ENCODE results near the gene BBC3.
"Not testable (repeated sequence)": the region's sequence is repeated elsewhere in the genome, so short reads cannot be mapped to it uniquely, and the experiment has no call there.

BBC3 gene

GRCh38 chr19:47257411-47258169, 26.6 kb upstream of the BBC3 start:
- no peak for DNase-seq

DNA sequence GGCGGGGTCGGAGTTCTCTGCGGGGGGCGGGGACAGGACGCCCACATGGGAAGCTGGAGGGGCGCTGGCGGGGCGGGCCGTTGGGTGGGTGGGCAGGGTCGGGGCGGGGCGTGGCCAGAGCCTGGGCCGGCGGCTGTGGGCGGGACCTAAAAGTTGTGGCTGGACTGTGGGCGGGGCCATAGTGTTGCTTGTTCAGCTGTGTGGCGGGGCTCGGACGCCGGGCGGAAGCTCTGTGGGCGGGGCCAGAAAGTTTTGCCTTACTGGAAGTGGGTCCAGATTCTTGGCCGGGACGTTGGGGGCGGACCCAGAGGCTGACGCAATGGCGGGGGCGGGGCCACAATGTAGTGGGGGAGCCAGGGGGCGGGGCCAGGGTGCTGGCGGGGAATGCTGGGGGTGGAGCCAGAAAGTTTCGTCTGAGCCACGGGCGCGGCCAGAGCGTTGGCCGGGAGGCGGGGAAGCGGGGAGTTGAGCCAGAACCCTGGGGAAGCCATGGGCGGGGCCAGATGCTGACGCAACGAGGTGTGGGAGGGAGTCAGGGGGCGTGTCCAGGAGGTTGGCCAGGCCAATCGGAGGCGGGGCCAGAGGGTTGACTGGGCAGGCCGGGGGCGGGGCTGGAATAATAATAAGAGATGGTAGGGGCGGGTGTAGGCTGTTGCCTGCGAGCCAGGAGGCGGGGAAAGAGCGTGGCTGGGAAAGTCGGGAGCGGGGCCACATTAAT, 25.9 kb upstream of the BBC3 start:
- DNase-seq: peak; percentile 99

- peak; percentile 94 for DNase-seq
These were observed 25.1 kb upstream of the BBC3 start, which contains the start of gene CCDC9 for GRCh38 chr19:47255879-47256692. Gene CCDC9, plus strand, starts transcription at chr19:47256525. Its CDS starts 1,876 bp downstream, at chr19:47258401.

GRCh38 chr19:47253970-47254369, 23.0 kb upstream of the BBC3 start:
- DNase-seq: no peak

DNA sequence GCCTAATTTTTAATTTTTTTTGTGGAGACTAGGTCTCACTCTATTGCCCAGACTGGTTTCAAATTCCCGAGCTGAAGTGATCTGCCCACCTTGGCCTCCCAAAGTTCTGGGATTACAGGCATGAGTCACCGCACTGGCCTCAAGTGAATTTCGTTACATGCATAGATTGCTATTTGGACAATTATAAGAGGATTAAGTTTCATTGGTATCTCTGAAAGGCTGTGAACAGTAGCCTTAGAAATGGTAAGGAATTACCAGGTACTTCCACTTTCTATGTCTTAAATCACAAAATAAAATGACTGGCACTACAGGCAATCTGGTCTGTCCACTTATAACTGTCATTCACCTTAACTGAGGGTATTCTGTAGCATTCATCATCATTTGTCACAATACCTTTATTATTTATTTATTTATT, 22.5 kb upstream of the BBC3 start:
- DNase-seq: no peak

GRCh38 chr19:47253016-47253415, 22.0 kb upstream of the BBC3 start:
- not testable (repeated sequence) for DNase-seq

DNA sequence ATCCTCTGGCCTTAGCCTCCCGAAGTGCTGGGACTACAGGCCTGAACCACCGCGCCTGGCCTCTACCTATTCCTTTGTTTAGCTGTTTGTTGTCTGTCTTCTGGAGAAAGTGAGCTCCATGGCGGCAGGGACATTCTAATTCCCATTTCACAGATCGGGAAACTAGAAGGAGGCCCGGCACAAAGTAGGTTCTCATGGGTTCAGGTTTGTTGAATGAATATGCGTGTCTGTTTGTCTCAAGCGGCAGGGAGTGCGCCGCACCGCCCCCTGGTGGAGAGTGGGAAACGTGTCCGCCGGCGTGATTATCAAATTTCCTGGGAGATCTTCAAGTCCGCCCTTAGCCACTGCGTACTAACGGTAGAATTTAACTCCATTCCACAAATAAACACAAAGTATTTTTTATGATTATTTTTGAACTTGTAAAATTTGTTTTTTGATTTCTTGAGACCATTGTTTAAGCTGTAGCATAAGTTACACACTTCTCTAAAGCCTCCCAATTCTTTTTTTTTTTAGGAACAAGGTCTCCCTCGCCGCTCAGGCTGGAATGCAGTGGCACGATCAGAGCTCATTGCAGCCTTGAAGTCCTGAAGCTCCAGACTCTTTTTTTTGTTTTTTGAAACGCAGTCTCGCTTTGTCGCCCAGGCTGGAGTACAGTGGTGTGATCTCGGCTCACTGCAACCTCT, 16.4 kb upstream of the BBC3 start:
- peak; percentile 84 for DNase-seq

- DNase-seq: peak; percentile 89
These were observed 13.0 kb upstream of the BBC3 start for GRCh38 chr19:47243776-47244547.

DNA sequence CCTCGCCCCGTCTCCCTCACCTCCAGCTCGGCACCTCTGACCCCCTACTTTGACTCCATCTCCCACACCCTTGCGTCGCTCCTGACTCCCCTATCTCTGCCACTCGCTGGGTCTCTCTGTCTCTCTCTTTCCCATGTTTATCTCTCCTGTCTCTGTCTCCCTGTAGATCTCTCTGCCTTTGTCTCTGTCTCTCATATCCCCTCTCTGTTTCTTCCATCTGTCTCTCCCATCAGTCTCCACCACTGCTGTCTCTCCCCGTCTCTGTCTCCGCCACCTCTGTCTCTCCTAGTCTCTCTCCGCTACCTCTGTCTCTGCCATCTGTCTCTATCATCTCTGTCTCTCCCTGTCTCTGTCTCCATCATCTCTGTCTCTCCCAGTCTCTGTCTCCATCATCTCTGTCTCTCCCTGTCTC, 12.4 kb upstream of the BBC3 start:
- DNase-seq: no peak

- no peak for DNase-seq
These were observed 11.0 kb upstream of the BBC3 start for GRCh38 chr19:47241919-47242577.

- DNase-seq: peak; percentile 89
These were observed 10.3 kb upstream of the BBC3 start for GRCh38 chr19:47240996-47241918.

DNA sequence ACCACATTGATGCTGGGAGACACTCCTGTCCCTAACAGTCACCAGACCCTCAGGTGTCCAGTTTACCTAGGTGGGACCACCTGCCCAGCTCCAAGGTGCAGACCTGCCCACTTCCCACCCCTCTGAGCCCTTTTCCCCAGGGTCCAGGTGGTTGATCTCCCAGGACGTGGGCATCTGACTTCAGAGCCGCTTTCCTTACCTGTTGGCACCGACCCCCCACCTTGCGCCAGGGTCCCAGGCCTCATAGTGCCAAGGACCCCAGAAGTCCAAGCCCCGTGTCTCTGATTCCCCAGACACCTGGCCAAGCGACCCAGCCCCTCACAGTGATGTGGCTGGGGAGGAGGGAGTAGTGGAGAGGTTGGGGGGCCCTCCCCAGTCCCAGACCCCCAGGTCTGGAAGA, 9.6 kb upstream of the BBC3 start:
- DNase-seq: no peak

- DNase-seq: peak; percentile 55
These were observed 8.8 kb upstream of the BBC3 start for GRCh38 chr19:47239610-47240296.

- no peak for DNase-seq
These were observed 8.2 kb upstream of the BBC3 start for GRCh38 chr19:47239152-47239551.

GRCh38 chr19:47236072-47236675, 5.2 kb upstream of the BBC3 start:
- no peak for DNase-seq

DNA sequence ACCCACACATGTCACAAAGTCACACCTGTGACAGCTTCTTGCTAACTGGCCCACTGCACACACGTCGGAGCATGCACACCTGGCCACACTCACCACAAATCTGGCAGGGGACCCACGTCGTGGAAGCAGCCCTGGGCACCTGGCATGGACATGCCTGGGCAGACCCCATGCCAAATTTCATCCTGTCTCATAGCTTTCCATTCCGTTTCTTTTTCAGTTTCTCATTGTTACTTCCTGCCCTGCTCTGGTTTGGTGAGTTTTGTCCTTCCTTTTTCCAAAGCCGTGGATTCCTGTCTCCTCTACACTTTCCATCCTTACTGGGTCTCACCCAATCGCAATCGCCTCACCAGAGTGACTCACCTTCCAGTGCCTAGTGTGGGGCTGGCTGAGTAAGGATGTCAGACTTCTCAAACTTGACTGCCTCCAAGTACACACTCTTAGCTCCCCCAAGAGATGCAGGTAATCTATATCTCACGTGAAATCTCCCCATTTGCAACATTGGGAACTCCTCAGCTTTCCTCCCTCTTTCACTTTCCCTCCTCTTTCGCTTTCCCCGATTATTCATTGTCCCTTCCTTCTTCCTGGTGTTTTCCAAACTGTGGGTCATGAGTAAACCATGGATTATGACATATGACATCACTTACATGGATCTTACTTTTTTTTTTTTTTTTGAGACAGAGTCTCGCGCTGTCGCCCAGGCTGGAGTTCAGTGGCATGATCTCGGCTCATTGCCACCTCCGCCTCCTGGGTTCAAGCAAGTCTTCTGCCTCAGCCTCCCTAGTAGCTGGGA, 1.6 kb upstream of the BBC3 start:
- no peak for DNase-seq

- DNase-seq: peak; percentile 93
These were observed 436 bp upstream of the BBC3 start for GRCh38 chr19:47231215-47232054.
